HCT116 (cell line): Measurements from ENCODE around the gene SDF2L1.

ENCODE experiments used
- CEBPB ChIP-seq: IDR thresholded peaks from 2 replicates; pipeline ENCODE4 v1.6.1; 2012; ENCODE audit warnings: low read depth
- CTCF ChIP-seq, 3 experiments: fragments of 200-600 bp in 1 of 3; sonication (generic) in 1 of 3; IDR thresholded peaks in 2 of 3; conservative IDR thresholded peaks in 1 of 3; 2 replicates each; pipeline ENCODE4 v1.5.1; 2012 to 2017; ENCODE audit warnings: low read depth in 2 of 3, low read length in 2 of 3, antibody characterized with exemption in 1 of 3, borderline replicate concordance in 1 of 3, control low read depth in 1 of 3, mild to moderate bottlenecking in 1 of 3, mixed read lengths in 1 of 3, mixed run types in 1 of 3, moderate library complexity in 1 of 3; ENCODE audit not compliant: insufficient read depth in 1 of 3
- EGR1 ChIP-seq: IDR thresholded peaks from 2 replicates; pipeline ENCODE4 v1.6.1; 2012; ENCODE audit warnings: low read depth
- EZH2phosphoT487 ChIP-seq: fragments of 200-600 bp; IDR thresholded peaks from 2 replicates; pipeline ENCODE4 v1.6.1; 2018; ENCODE audit warnings: antibody characterized with exemption, borderline replicate concordance
- JUND ChIP-seq: IDR thresholded peaks from 2 replicates; pipeline ENCODE4 v1.6.1; 2012
- POLR2A ChIP-seq: IDR thresholded peaks from 2 replicates; pipeline ENCODE4 v1.7.0; 2011; ENCODE audit warnings: borderline replicate concordance; ENCODE audit not compliant: insufficient read depth, insufficient read length; ENCODE audit errors: extremely low read depth
- POLR2AphosphoS5 ChIP-seq: IDR thresholded peaks from 2 replicates; pipeline ENCODE4 v1.6.1; 2011; ENCODE audit warnings: mild to moderate bottlenecking, low read depth, low read length, moderate library complexity
- RAD21 ChIP-seq: IDR thresholded peaks from 2 replicates; pipeline ENCODE4 v1.6.1; 2012; ENCODE audit warnings: low read depth, mild to moderate bottlenecking
- REST ChIP-seq: IDR thresholded peaks from 2 replicates; pipeline ENCODE4 v1.6.1; 2012; ENCODE audit warnings: low read depth
- TCF7L2 ChIP-seq: IDR thresholded peaks from 2 replicates; pipeline ENCODE4 v1.7.0; 2011; ENCODE audit warnings: borderline replicate concordance, inconsistent platforms; ENCODE audit not compliant: insufficient read depth, insufficient read length; ENCODE audit errors: extremely low read depth
- ZFX ChIP-seq: fragments of 450-650 bp; IDR thresholded peaks from 2 replicates; pipeline ENCODE4 v1.6.1; 2017

GRCh38 chr22:21693333-21693998 lies 51.4 kb downstream of the SDF2L1 start:
- TF ChIP-seq REST (no peak), CTCF (IDR thresholded peaks at IDR 0.05 in 2 of 3, conservative IDR thresholded peaks at IDR 0.05 in 1 of 3; ENCODE audit: borderline replicate concordance in 1 of 3, insufficient read depth in 1 of 3, low read depth in 2 of 3, low read length in 2 of 3) (no peak), TCF7L2 (no peak), POLR2A (no peak), RAD21 (no peak), EGR1 (no peak), EZH2phosphoT487 (no peak), CEBPB (no peak), POLR2AphosphoS5 (no peak), JUND (no peak), ZFX (no peak)
